GM21619 (cell line): ENCODE data around the gene PTP4A2.
A peak's percentile ranks its signal among the peaks of the same experiment; 100 is the strongest.

Experiments
- ATAC-seq: cut with Tn5 transposase; IDR thresholded peaks from one replicate; pipeline ENCODE4 v1.9.1; 2021; ENCODE audit not compliant: unreplicated experiment

PTP4A2 gene

GRCh38 chr1:31938184-31938975, at the start of gene PTP4A2:
TSS of gene PTP4A2 (minus strand) at chr1:31938368. CDS start at chr1:31919065, 19,303 bp downstream.
- ATAC-seq, result peak; percentile 70

- no peak for ATAC-seq
Measured at GRCh38 chr1:31987135-31987619, 49.0 kb upstream of the PTP4A2 start.

- ATAC-seq, result no peak
Measured at GRCh38 chr1:31985430-31985829, 47.3 kb upstream of the PTP4A2 start.

GRCh38 chr1:31984419-31985347, 46.5 kb upstream of the PTP4A2 start:
- ATAC-seq, result no peak

GRCh38 chr1:31981972-31982371, 43.8 kb upstream of the PTP4A2 start:
- no peak for ATAC-seq

GRCh38 chr1:31981456-31981839, 43.3 kb upstream of the PTP4A2 start:
- no peak for ATAC-seq

GRCh38 chr1:31980835-31981455, 42.8 kb upstream of the PTP4A2 start:
- peak; percentile 44 for ATAC-seq

- no peak for ATAC-seq
Measured at GRCh38 chr1:31978843-31979400, 40.8 kb upstream of the PTP4A2 start.

- ATAC-seq, result no peak
Measured at GRCh38 chr1:31977385-31978131, 39.4 kb upstream of the PTP4A2 start.

GRCh38 chr1:31976401-31976800, 38.2 kb upstream of the PTP4A2 start:
- ATAC-seq, result no peak

- no peak for ATAC-seq
Measured at GRCh38 chr1:31970873-31971272, 32.7 kb upstream of the PTP4A2 start.

GRCh38 chr1:31961536-31961935, 23.4 kb upstream of the PTP4A2 start:
- no peak for ATAC-seq

- no peak for ATAC-seq
Measured at GRCh38 chr1:31959521-31960340, 21.6 kb upstream of the PTP4A2 start.

GRCh38 chr1:31957701-31958674, 19.8 kb upstream of the PTP4A2 start:
- ATAC-seq, result no peak

GRCh38 chr1:31955917-31956736, 18.0 kb upstream of the PTP4A2 start:
- ATAC-seq, result peak; percentile 84

GRCh38 chr1:31954607-31955283, 16.6 kb upstream of the PTP4A2 start:
- no peak for ATAC-seq

GRCh38 chr1:31952825-31953220, 14.7 kb upstream of the PTP4A2 start:
- no peak for ATAC-seq
